Stimulated activated CD4-positive, alpha-beta T cell treated with anti-CD3 and anti-CD28 coated beads, TNF-alpha, amount 100 ng/mL, for 24 hours (primary cell): ENCODE results near the gene CLCN4.

Experiments used
- DNase-seq, 3 experiments: peaks; one replicate each; pipeline ENCODE4 v3.0.0-alpha.2; 2020; ENCODE audit warnings: low read depth in 3 of 3

CLCN4 gene

GRCh38 chrX:10166731-10167151, 10.0 kb downstream of the CLCN4 start:
- DNase-seq: peak in 1 of 3 experiments; percentile 12

- DNase-seq: no peak
These were observed 10.8 kb downstream of the CLCN4 start for GRCh38 chrX:10167573-10167972.

GRCh38 chrX:10168226-10168625, 11.5 kb downstream of the CLCN4 start:
- no peak for DNase-seq

GRCh38 chrX:10169175-10169574, 12.4 kb downstream of the CLCN4 start:
- DNase-seq: no peak

GRCh38 chrX:10171249-10171648, 14.5 kb downstream of the CLCN4 start:
- DNase-seq: no peak

GRCh38 chrX:10172877-10173276, 16.1 kb downstream of the CLCN4 start:
- no peak for DNase-seq

GRCh38 chrX:10173331-10173900, 16.6 kb downstream of the CLCN4 start:
- DNase-seq: no peak

GRCh38 chrX:10174051-10174450, 17.3 kb downstream of the CLCN4 start:
- no peak for DNase-seq

GRCh38 chrX:10174810-10175209, 18.0 kb downstream of the CLCN4 start:
- DNase-seq: no peak

GRCh38 chrX:10175319-10175871, 18.6 kb downstream of the CLCN4 start:
- no peak for DNase-seq

GRCh38 chrX:10176121-10177003, 19.6 kb downstream of the CLCN4 start:
- DNase-seq: no peak

- no peak for DNase-seq
These were observed 20.2 kb downstream of the CLCN4 start for GRCh38 chrX:10177004-10177396.

- no peak for DNase-seq
These were observed 20.8 kb downstream of the CLCN4 start for GRCh38 chrX:10177601-10178000.

GRCh38 chrX:10178866-10179463, 22.2 kb downstream of the CLCN4 start:
- no peak for DNase-seq

GRCh38 chrX:10183760-10184159, 27.0 kb downstream of the CLCN4 start:
- no peak for DNase-seq

GRCh38 chrX:10184411-10184810, 27.6 kb downstream of the CLCN4 start:
- DNase-seq: no peak

GRCh38 chrX:10186355-10186754, 29.6 kb downstream of the CLCN4 start:
- no peak for DNase-seq

- DNase-seq: no peak
These were observed 30.6 kb downstream of the CLCN4 start for GRCh38 chrX:10187421-10187820.

GRCh38 chrX:10189317-10190268, 32.8 kb downstream of the CLCN4 start:
- DNase-seq: peak; percentile 38 to 56 (median 41)

- no peak for DNase-seq
These were observed 33.6 kb downstream of the CLCN4 start for GRCh38 chrX:10190367-10190766.

GRCh38 chrX:10193587-10193986, 36.8 kb downstream of the CLCN4 start:
- DNase-seq: no peak
